Effector CD8-positive, alpha-beta T cell (primary cell): Measurements from ENCODE around the gene CNST.
"Not testable (repeated sequence)": the region's sequence is repeated elsewhere in the genome, so short reads cannot be mapped to it uniquely, and the experiment has no call there.

ENCODE experiments used
- DNase-seq: peaks from one replicate; lab custom pipeline; 2025; lab: John Stamatoyannopoulos, UW

CNST gene

DNA sequence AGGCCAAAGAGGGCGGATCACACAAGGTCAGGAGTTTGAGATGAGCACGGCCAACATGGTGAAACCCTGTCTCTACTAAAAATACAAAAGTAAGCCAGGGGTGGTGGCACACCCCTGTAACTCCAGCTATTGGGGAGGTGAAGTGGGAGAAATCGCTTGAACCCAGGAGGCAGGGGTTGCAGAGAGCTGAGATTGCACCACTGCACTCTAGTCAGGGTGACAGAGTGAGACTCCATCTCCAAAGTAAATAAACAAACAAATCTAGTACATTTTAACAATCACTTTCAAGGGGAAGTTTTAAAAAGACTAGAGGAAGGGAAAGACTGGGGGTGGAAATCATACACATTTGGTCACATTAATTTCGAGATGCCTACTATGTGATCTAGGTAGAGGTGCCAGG lies 6.9 kb upstream of the CNST start:
- no peak for DNase-seq

DNA sequence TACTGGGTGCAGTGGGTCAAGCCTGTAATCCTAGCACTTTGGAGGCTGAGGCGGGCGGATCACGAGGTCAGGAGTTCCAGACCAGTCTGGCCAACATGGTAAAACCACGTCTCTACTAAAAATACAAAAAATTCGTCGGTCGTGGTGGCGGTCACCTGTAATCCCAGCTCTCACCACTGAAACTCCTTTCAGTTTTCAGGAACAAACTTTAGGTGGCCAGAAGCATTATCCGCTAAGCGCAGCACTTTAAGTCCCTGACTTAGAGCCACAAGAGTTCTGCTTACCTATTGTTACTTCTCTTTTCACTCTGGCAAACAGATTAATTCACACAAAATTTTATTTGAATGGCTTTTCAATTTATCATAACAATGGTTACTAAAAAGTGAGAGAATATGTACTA lies 5.4 kb upstream of the CNST start:
- DNase-seq, result not testable (repeated sequence)

- no peak for DNase-seq
Observed at GRCh38 chr1:246564839-246565750, 1.2 kb upstream of the CNST start.

- no peak for DNase-seq
Observed at GRCh38 chr1:246565751-246566127, 517 bp upstream of the CNST start.

- peak; percentile 33 for DNase-seq
Observed at GRCh38 chr1:246566813-246567645, 773 bp downstream of the CNST start.

GRCh38 chr1:246567646-246568235 lies 1.5 kb downstream of the CNST start:
- no peak for DNase-seq

DNA sequence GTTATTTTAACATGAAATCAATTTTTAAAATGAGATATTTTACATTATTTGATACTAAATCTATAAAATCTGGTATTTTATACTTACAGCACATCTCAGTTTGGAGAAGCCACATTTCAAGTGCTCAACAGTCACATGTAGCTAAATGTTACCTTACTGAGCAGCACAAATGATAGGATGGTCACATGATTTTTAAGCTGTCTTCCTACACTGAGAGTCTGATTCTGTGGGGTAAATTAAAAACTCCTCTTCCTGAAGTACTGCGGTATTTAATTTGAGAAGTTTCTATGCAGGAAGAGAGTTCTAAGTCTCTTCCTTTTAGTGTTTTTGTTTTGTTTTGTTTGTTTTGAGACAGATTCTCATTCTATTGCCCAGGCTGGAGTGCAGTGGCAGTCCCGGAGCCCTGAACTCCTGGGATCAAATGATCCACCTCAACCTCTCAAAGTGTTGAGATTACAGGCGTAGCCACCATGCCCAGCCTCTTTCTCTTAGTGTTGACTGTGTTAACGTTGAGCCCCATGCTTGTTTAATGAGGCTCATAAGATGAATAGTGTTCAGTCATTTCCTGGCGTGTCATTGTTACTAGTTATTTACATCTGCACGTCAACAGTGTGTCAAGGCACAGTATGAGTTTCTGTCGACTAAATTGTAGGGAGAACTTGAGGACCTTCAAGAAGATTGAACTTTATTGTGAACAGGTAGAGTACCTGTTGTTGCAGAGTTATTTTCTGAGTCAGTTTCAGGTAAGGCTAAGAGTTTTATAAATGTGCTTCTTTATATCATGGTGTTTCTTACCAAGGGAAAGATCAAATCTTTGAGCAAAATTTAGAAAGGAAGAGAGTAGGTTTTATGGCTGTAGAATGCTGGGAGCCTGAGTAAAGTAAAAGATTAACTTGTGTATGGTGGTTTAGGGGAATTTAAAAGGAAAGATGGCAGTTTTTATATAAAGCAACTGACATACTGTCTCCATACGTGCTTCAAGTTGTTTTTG lies 3.3 kb downstream of the CNST start:
- DNase-seq, result no peak

DNA sequence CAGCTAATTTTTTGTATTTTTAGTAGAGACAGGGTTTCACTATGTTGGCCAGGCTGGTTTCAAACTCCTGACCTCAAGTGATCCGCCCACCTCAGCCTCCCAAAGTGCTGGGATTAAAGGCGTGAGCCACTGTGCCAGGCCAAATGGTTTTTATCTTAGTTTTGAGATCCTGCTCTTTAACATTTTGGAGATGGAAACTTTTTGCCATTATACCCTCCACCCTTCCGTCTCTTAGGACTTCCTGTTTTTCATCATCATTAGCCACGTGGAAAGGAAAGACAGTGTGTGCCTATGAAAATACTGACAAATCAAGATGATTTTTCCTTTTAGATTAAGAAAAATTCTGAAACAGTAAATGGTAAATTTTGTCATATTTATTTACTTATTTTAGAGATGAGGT lies 5.1 kb downstream of the CNST start:
- DNase-seq, result not testable (repeated sequence)

DNA sequence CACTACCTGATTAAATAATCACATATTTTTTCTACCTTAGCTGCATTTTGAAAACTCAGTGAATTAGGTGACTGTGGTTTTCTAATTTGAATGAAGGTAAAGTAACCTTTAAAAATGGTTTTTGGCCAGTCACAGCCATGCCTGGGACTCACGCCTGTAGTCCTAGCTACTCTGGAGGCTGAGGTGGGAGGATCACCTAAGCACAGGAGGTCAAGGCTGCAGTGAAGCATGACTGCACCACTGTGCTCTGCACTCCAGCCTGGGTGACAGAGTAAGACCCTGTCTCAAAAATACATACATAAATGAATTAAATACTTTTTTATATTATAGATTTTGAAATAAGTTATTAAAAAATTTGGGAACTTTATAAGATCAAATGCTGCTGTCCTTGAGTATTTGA lies 5.7 kb downstream of the CNST start:
- no peak for DNase-seq

DNA sequence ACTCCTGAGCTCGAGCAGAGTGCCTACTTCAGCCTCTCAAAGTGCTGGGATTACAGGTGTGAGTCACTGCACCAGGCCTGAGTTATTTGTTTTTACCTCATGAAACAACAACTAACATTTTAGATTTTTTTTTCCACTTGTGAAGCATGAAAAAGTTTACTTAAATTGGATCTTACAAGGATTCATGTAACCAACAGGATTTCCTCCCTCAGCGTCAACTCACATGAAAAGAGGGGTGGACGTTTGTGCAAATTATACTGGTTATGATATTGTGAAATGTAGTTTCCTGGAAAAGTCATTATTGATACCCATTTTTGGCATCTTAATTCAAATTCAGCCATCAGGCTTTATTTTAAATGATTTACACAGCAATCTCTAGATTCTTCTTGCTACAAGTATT lies 6.5 kb downstream of the CNST start:
- DNase-seq, result no peak

GRCh38 chr1:246573491-246573890 lies 7.2 kb downstream of the CNST start:
- no peak for DNase-seq

DNA sequence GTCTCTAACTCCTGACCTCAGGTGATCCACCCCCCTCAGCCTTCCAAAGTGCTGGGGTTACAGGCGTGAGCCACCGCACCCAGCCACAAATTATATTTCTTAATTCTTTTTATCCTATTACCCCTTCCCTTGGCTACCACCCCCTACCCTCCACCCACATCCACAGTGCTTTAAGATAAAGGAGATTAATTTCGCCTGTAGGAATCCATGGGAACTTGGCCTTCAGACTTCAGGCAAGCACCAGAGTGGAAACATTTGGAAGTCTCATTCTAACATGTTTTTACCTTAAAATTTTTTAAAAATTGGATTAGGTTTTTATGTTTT lies 10.4 kb downstream of the CNST start:
- no peak for DNase-seq

- DNase-seq, result no peak
Observed at GRCh38 chr1:246577082-246577719, 10.9 kb downstream of the CNST start.

DNA sequence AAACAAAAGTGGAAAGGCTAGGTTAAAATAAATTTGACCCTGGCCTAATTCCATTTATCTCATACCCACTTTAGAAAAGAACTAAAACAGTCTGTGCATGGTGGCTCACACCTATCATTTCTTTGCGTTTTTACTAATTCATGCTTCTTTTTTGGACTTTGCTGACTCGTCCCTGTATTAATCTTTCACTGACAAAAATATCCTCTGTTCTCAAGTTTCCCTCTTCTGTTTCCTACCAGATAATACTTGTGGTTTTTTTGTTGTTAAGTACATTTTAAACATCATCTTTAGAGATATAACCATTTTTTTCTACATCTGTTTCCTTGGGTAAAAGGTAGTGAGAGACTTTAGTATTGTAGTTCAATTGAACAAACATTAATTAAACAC lies 11.5 kb downstream of the CNST start:
- no peak for DNase-seq

- DNase-seq, result no peak
Observed at GRCh38 chr1:246579818-246580217, 13.6 kb downstream of the CNST start.

DNA sequence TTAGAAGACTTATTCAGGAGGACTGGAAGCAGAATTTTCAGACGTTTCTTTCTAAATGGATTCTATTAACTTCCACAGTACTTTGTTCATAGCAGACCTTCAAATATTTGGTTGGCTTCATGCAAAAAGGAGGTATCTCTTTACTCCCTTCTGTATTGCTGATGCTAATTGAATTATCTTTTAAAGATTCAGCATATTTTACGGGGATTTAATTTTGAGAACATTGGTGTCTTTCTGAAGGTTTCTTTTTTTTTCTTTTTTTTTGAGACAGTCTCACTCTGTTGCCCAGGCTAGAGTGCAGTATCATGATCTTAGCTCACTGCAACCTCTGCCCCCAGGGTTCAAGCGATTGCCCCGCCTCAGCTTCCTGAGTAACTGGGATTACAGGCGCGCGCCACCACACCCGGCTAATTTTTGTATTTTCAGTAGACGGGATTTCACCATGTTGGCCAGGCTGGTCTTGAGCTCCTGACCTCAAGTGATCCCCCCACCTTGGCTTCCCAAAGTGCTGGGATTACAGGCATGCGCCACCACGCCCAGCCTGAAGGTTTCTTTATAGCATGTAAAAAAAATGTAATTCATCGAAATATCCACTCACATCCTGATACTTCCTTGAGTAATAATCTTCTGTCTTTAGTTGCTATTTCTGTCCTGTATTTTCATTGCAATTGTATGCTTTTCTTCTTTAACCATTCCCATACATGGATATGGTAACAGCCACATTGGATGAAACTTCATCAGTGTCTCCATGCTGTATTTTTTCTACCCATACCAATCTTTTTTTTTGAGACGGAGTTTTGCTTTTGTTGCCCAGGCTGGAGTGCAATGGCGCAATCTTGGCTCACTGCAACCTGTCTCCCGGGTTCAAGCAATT lies 14.5 kb downstream of the CNST start:
- no peak for DNase-seq

DNA sequence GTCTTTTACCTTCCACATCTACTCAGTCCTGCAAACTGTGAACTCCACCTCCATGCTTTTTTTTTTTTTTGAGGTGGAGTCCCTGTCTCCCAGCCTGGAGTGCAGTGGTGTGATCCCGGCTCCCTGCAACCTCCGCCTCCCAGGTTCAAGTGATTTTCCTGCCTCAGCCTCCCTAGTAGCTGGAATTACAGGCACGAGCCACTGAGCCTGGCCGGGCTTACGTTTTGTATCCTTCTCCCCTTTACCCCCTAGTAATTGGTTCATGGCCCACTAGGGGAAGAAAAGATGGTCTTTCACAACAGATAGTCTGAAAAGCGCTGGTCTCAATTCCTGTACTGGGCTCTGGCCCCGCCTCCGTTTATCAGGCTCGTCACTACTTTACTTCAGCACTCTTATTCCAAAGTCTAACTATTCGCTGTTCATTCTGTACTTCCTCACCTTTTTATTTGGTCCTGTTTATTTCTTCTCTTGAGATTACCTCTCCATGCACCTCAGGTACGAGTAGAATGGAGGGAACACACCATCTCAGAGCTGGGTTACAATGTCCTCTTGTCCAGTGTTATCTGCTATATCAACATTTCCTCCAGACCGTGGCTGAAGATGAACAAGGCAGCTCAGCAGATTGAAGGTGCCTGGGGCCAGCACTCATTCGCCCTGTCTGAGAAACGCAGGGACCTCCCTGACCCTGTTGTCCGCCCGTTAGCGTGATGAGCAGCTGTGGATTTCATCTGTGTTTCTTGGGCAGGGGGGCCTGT lies 16.2 kb downstream of the CNST start:
- no peak for DNase-seq

DNA sequence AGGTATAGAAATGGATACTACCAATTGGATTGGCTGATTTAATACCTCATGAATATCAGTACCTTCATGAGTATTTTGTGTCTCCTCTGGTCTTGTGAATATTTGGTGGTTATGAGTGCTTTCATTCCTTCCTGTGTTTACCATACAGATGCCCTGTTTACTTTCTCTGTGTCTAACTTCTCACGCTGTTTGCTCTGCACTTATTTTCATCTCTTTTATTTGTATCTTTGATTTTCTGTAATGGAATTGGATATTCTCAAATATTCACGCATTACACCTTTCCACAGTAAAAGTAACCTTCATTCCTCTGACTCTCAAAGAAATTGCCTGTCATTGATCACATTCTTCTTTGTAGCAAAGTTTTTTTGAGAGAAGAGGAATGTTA lies 16.8 kb downstream of the CNST start:
- DNase-seq, result no peak

- no peak for DNase-seq
Observed at GRCh38 chr1:246583448-246584185, 17.4 kb downstream of the CNST start.
